Measurements from ENCODE around the gene RAB29. TPM values are rescaled to one million over a fixed set of nuclear protein-coding genes. Genes with fewer than 3 reads are reported as not detected.

RAB29 gene
- total and polyA plus RNA-seq, 2 donors (not counting 3 experiments of a cell fraction or from before 2014, with no cell fraction given): 18.1 to 18.8 TPM

DNA sequence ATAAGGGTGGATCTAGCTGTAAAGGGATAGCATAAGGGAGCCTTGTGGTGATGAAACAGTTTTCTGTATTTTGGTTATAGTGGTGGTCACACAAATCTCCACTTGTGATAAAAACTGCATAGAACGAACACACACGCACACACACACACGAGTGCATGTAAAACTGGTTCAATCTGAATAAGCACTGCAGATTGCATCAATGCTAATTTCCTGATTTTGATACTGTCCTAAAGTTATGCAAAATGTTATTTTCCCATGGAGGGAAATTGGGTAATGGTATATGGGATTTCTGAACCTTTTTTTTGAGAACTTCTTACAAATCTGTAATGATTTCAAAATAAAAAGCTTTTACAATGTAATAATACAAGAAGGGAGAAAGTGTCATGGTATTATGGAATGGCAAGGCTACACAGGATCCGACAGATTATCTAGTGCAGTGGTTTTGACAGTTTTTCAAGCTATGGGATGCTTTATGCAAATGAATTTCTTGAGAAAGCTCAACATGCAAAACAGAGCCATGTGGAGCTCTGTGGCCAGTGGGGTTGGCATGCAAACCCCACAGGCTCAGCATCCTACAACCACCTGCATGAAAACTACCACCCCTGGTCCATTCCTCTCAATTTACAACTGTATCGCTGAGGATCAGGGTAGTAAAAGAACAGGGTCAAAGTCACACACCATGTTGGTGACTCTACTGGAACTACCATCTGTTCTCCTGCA is 18.9 kb upstream of the RAB29 start:
- dilution Hi-C loops (cut with MboI; ENCODE audit: extremely low pct_ligation_motif_present, low sequenced_read_pairs) (no loop called here), intact Hi-C loops (cut with micrococcal nuclease) (loop anchor here (5.0 kb wide), 1 partner anchor 313 kb away; no protein-coding TSS in a partner anchor)
- Histone ChIP-seq H3K4me1 (ENCODE audit: control insufficient read depth, extremely low read depth, insufficient read depth, low read length) (no peaks in the 10 kb centered on the region), H3K27ac (ENCODE audit: insufficient read depth, low read depth, low read length) (no peak overlapping the region), H3K4me2 (ENCODE audit: insufficient read depth, low read length) (no peak overlapping the region), H4K20me1 (replicated peaks; ENCODE audit: control insufficient read depth, extremely low read depth, insufficient read depth, low read length) (no peaks in the 10 kb centered on the region), H3K79me2 (ENCODE audit: control insufficient read depth, insufficient read depth, low read length) (no peaks in the 10 kb centered on the region), H3K27me3 (ENCODE audit: control insufficient read depth in 2 of 2, insufficient read depth in 2 of 2, low read length in 2 of 2) (no peaks in the 10 kb centered on the region), H3K9ac (replicated peaks; ENCODE audit: extremely low read depth, insufficient read depth, low read length) (no peak overlapping the region), H3K9me1 (replicated peaks; ENCODE audit: control insufficient read depth, extremely low read depth, insufficient read depth, low read length) (no peaks in the 10 kb centered on the region), H3K4me3 (replicated peaks in 1 of 3; ENCODE audit: insufficient read depth in 1 of 3, low read depth in 1 of 3, low read length in 3 of 3) (no peak overlapping the region), H3K36me3 (ENCODE audit: control insufficient read depth in 2 of 2, extremely low read depth in 1 of 2, insufficient read depth in 2 of 2, low read length in 2 of 2) (peaks cover 0 to 19% of the 10 kb centered on the region in 2 experiments), H3K9me3 (replicated peaks; ENCODE audit: control insufficient read depth, insufficient read depth, low read length) (no peaks in the 10 kb centered on the region), H2AFZ (ENCODE audit: low read depth, low read length) (no peak overlapping the region)
- peak; percentile 18 for FAIRE-seq
- no TSS peak for BruUV-seq (replicated peaks)
- TF ChIP-seq MYC (IDR thresholded peaks at IDR 0.05; ENCODE audit: low read depth, low read length): no peak
- TF ChIP-seq EZH2 (IDR thresholded peaks at IDR 0.05; ENCODE audit: borderline replicate concordance, low read depth, low read length, severe bottlenecking): no peak
- no peak for TF ChIP-seq POLR2AphosphoS5 (IDR thresholded peaks at IDR 0.05; ENCODE audit: insufficient read depth, low read depth, low read length)
- TF ChIP-seq, protein P1, sequence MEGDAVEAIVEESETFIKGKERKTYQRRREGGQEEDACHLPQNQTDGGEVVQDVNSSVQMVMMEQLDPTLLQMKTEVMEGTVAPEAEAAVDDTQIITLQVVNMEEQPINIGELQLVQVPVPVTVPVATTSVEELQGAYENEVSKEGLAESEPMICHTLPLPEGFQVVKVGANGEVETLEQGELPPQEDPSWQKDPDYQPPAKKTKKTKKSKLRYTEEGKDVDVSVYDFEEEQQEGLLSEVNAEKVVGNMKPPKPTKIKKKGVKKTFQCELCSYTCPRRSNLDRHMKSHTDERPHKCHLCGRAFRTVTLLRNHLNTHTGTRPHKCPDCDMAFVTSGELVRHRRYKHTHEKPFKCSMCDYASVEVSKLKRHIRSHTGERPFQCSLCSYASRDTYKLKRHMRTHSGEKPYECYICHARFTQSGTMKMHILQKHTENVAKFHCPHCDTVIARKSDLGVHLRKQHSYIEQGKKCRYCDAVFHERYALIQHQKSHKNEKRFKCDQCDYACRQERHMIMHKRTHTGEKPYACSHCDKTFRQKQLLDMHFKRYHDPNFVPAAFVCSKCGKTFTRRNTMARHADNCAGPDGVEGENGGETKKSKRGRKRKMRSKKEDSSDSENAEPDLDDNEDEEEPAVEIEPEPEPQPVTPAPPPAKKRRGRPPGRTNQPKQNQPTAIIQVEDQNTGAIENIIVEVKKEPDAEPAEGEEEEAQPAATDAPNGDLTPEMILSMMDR (IDR thresholded peaks at IDR 0.05; ENCODE audit: extremely low read depth in 1 of 2, insufficient read depth in 1 of 2, low read depth in 1 of 2, low read length in 2 of 2): no peak
- TF ChIP-seq JUN (IDR thresholded peaks at IDR 0.05; ENCODE audit: borderline replicate concordance, insufficient read depth, insufficient read length, low read depth): no peak
- TF ChIP-seq FOS (IDR thresholded peaks at IDR 0.05; ENCODE audit: borderline replicate concordance, insufficient read depth, low read length): no peak
- no peak for TF ChIP-seq GATA2 (IDR thresholded peaks at IDR 0.05; ENCODE audit: insufficient read depth, insufficient read length, low read depth, low read length)
- TF ChIP-seq, protein P2, sequence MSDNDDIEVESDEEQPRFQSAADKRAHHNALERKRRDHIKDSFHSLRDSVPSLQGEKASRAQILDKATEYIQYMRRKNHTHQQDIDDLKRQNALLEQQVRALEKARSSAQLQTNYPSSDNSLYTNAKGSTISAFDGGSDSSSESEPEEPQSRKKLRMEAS (IDR thresholded peaks at IDR 0.05; ENCODE audit: insufficient read depth, insufficient read length): no peak
- no peak for TF ChIP-seq POLR2A (IDR thresholded peaks at IDR 0.05; ENCODE audit: low read depth, low read length)
- ChIA-PET POLR2A (no interaction called here), CTCF (interaction anchor here (1.7 to 12.5 kb wide), 5 partner anchors 17 to 184 kb away, joined by 5 to 403 read pairs (median 76); partner anchors contain the start of gene SLC41A1)
- DNase-seq (ENCODE audit: low read depth, low spot score): no peak

Data from endothelial cell of umbilical vein (primary cell).